HG03520 (cell line): ENCODE measurements around the gene B3GALT6.
"Not testable (repeated sequence)": the region's sequence is repeated elsewhere in the genome, so short reads cannot be mapped to it uniquely, and the experiment has no call there.

Experiments used
- ATAC-seq: cut with Tn5 transposase; IDR thresholded peaks from one replicate; pipeline ENCODE4 v1.9.1; 2021; ENCODE audit warnings: mild to moderate bottlenecking, moderate library complexity; ENCODE audit not compliant: unreplicated experiment

Gene B3GALT6

DNA sequence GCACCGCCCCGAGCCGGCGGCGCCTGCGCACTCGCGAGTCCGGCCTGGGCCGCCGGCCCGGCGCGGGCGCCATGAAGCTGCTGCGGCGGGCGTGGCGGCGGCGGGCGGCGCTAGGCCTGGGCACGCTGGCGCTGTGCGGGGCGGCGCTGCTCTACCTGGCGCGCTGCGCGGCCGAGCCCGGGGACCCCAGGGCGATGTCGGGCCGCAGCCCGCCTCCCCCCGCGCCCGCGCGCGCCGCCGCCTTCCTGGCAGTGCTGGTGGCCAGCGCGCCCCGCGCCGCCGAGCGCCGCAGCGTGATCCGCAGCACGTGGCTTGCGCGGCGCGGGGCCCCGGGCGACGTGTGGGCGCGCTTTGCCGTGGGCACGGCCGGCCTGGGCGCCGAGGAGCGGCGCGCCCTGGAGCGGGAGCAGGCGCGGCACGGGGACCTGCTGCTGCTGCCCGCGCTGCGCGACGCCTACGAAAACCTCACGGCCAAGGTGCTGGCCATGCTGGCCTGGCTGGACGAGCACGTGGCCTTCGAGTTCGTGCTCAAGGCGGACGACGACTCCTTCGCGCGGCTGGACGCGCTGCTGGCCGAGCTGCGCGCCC lies at the start of gene B3GALT6:
Gene B3GALT6, plus strand, starts transcription at position 30 of the 588 bp plus-strand sequence. Its CDS starts 42 bp downstream, at position 72.
- no peak for ATAC-seq

GRCh38 chr1:1182491-1183220 lies 49.4 kb upstream of the B3GALT6 start:
- ATAC-seq = no peak

- ATAC-seq = no peak
Measured at GRCh38 chr1:1183221-1183747, 48.8 kb upstream of the B3GALT6 start.

DNA sequence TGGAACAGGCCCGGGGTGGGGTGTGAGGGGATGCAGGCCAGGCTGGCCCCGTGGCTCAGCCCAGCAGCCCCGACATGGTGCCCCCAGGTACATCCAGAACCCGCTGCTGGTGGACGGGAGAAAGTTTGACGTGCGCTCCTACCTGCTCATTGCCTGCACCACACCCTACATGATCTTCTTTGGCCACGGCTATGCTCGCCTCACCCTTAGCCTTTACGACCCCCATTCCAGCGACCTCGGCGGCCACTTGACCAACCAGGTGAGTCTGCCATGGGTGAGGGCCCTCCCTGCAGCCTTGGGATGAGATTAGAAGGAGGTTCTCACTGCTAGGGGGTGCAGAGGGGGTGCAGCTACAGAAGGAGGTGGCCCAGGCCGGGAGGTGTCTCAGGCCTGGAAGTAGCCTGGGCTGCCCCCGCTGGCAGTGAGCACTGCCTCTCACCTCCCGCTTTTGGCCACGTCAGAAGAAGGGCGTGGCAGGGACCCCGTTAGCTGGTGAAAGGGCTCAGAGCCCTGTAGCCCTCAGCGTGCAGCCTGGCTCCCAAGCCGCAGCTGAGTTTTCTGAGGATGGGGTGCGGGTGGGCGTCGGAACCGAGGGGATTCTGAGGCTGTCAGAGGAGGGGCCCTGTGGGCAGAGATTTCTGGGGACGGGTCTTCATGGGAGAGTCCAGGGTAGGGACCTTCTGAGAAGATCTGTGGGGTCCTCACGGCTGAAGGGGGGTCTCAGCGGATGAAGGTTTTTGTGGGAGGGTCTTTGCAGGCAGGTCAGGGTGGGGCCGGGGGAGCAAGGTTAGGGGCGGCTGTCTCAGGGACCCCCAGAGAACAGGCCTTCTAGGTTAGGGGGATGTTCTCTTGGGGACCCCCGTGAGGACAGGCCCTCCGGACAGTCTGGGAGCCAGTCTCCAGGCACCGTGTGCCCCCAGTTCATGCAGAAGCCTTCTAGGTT lies 47.9 kb upstream of the B3GALT6 start:
- no peak for ATAC-seq

- no peak for ATAC-seq
Measured at GRCh38 chr1:1185101-1185765, 46.8 kb upstream of the B3GALT6 start.

DNA sequence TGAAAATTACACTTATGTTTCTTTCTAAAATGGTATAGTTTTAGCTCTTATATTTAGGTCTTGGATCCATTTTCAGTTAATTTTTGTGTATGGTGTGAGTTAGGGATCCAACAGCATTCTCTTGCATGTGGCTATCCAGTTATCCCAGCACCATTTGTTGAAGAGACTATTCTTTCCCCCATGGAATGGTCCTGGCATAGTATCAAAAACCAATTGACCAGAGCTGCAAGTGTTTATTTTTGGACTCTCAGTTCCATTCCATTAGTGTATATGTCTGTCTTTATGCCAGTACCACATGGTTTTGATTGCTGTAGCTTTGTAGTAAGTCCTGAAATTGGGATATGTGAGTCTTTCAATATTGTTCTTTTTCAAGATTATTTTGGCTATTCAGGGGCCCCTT lies 44.1 kb upstream of the B3GALT6 start:
- no peak for ATAC-seq

DNA sequence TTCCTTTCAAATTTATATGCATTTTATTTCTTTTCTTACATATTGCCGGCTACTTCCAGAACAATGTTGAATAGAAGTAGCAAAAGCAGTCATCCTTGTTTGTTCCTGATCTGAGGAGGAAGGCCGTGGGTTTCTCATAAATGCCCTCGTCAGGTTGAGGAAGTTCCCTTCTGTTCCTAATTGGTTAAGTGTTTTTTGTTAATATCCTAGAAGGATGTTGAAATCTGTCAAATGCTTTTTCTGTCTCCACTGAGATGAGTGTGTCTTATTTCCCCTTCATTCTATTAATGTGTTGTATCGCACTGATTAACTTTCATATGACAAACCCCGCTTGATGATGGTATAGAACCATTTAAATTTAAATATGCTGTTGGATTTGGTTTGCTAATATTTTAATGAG lies 42.9 kb upstream of the B3GALT6 start:
- no peak for ATAC-seq

GRCh38 chr1:1191734-1192133 lies 40.3 kb upstream of the B3GALT6 start:
- ATAC-seq = no peak

DNA sequence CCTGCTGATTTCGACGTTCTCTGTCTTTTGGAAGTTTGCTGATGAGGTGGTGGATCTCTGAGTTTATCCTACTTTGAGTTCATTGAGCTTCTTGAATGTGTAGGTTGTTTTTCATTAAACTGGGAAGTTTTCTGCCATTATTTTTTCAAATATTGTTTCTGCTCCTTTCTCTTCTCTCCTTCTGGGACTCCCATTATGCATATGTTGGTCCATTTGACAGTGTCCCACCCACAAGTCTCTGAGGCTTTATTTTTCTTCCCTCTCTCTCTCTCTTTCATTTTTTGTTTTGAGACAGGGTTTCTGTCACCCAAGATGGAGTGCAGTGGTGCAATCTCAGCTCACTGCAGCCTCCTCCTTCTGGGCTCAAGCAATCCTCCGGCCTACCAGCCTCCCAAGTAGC lies 37.3 kb upstream of the B3GALT6 start:
- ATAC-seq = no peak

DNA sequence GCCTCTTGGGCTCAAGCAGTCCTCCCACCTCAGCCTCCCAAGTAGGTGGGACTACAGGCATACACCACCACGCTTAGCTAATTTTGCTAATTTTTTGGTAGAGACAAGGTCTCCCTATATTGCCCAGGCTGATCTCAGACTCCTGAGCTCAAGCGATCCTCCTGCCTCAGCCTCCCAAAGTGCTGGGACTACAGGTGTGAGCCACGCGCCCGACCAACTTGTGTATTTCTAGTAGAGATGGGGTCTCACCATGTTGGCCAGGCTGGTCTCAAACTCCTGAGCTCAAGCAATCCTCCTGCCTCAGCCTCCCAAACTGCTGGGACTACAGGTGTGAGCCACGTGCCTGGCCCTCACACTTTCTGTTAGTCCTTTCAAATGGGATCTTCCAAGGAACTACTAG lies 36.3 kb upstream of the B3GALT6 start:
- not testable (repeated sequence) for ATAC-seq

- ATAC-seq = no peak
Measured at GRCh38 chr1:1196431-1197187, 35.4 kb upstream of the B3GALT6 start.

DNA sequence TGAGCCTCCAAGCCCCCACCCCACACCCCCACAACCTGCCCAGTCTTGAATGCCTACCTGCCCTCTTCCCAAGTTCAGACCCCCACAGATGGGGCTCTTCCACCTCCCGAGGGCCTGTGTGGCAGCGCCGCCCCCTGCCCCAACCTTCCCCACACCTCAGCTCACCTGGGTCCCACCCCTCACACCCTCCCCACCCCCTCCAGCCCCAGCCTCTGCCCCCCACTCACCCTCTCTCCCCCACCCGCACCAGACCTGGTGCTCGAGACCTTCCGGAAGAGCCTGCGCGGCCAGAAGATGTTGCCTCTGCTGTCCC lies 34.9 kb upstream of the B3GALT6 start:
- no peak for ATAC-seq

- no peak for ATAC-seq
Measured at GRCh38 chr1:1197551-1198422, 34.2 kb upstream of the B3GALT6 start.

- ATAC-seq = no peak
Measured at GRCh38 chr1:1198423-1199140, 33.5 kb upstream of the B3GALT6 start.

- ATAC-seq = no peak
Measured at GRCh38 chr1:1199141-1199960, 32.7 kb upstream of the B3GALT6 start.

DNA sequence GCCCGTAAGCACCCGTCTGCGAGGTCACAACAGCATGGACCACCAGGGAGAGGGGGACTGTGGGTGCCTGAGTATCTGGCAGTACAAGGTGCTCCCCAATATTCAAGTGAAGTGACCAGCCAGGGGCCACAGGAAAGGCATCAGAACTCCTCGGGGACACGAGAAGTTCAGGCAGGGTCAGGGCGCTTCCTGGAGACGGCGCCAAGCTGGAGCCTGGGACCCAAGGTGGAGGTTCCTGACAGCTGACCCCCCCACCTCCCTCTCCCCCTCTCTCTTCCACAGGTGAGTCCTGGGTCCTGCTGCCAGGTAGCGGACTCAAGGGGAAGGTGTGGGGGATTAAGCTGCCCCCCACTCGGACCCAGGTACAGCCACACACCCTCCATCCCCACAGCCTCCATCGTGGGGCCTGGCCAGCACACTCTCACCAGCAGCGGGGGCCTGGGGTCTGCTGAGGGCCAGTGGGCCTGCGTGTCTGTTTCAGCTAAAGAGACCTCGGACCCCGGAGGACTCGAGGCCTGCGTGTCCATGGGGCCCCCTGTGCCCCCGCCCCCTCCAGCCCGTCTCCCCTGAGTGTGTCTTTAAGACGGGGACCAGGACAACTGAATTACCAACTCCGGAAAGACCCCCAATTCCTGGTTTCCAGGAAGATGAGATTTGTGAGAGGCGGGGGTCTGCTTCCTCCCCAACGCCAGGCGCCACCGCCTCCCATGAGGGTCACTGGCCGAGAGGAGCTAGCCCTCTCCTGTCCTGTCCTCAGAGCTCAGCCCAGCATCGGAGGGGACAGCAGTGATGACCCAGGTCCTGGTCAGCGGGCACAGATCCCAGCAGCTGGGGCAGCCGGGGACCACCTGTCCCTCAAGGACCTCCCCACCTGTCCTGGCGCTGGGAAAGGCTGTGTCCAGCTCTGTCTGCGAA lies 31.8 kb upstream of the B3GALT6 start:
- no peak for ATAC-seq
